HG02571 (cell line): ENCODE measurements around the gene DYNC2I2.

Experiments
- ATAC-seq: cut with Tn5 transposase; IDR thresholded peaks from one replicate; pipeline ENCODE4 v1.9.1; 2021; ENCODE audit warnings: mild to moderate bottlenecking, moderate library complexity; ENCODE audit not compliant: unreplicated experiment

Gene DYNC2I2

GRCh38 chr9:128636556-128637530 is 19.8 kb downstream of the DYNC2I2 start:
- ATAC-seq, result no peak

GRCh38 chr9:128636024-128636390 is 20.6 kb downstream of the DYNC2I2 start:
- no peak for ATAC-seq

- no peak for ATAC-seq
Measured at GRCh38 chr9:128635266-128636023, 21.2 kb downstream of the DYNC2I2 start.

- no peak for ATAC-seq
Measured at GRCh38 chr9:128634651-128635262, 21.9 kb downstream of the DYNC2I2 start.

GRCh38 chr9:128634111-128634510 is 22.5 kb downstream of the DYNC2I2 start:
- ATAC-seq, result no peak

DNA sequence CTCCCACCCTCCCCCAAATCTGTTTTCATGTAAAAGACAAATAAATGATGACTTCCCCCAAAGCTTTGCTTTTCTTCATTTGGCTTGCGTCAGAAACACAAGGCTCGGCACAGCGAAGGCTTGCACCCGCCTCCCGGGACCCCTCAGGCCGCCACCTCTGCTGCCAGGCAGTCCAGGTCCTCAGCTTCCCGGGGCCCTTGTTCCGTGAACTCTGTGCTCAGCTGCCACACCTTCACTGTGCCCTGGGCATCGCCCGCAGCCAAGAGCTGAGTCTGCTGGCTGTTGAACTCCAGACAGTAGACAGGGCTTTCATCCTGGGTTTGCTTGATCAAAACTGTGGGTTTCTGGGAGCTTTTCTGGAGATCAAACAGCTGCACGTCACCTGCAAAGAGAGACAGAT is 23.0 kb downstream of the DYNC2I2 start:
- no peak for ATAC-seq

DNA sequence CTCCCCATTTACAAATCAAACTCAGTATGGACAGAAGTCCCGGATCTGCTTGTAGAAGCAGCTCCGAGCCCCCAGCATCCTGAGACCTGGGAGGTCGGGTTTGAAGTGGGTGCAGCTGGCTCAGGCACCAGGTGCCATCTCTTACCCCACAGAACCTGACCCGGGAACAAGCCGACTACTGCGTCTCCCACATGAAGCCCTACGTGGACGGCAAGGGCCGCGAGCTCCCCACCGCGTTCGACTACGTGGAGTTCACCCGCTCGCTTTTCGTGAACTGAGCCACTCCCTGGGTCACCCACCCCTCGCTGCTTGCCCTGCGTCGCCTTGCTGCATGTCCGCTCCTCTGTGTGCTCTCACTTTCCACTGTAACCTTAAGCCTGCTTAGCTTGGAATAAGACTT is 23.6 kb downstream of the DYNC2I2 start:
- no peak for ATAC-seq

GRCh38 chr9:128632486-128632885 is 24.2 kb downstream of the DYNC2I2 start:
- ATAC-seq, result no peak

GRCh38 chr9:128632066-128632465 is 24.6 kb downstream of the DYNC2I2 start:
- no peak for ATAC-seq

GRCh38 chr9:128631636-128632035 is 25.0 kb downstream of the DYNC2I2 start:
- no peak for ATAC-seq

DNA sequence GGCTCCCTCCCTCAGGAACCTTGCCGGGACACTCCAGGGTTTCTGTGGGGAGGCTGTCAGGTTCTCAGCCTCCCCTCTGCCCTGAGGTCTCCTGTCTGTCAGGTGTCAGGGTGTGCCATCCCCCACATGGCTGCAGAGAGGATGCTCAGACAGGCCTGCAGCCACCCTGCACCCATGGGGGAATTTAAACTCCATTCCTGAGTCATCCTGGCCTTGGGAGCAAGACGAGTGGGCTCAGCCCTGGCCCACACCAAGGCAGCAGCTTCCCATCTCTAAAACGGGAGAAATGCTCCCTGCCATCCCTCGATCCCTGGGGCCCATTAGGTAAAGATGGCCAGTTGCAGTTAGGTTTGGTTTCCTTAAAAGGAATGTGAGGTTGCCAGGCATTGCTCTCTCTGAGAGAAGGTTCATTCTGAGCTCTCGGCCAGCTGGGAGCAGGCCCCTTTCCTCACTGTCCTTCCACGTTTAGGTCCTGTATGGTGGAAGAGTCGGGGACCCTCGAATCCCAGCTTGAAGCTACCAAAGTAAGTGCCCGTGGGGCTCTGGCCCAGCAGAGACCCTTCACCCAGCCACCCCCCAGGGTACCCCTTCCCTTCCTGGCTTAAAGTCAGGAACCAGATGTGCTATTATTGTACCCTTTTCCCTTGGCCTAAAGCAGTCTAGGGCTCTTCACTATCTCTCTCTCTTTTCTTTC is 26.6 kb downstream of the DYNC2I2 start:
- no peak for ATAC-seq

DNA sequence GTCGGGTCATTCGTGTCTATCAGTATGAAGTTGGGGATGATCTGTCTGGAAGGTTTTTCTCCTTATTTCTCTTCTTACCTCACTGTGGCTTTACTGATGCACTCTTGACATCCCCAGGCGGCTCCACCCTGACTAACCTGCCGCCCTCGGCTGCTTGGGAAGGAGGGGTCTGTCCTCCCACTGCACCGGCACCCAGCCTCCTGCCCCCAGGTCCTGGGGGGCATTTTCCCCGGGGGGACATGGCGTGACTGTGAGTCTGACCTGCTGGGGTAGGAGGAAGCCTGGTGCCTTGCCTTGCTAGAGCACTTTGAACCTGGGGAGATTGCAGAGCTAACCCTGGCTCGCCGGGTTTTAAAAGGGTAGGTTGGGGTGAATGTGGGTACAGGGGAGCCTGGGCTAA is 27.5 kb downstream of the DYNC2I2 start:
- ATAC-seq, result no peak

DNA sequence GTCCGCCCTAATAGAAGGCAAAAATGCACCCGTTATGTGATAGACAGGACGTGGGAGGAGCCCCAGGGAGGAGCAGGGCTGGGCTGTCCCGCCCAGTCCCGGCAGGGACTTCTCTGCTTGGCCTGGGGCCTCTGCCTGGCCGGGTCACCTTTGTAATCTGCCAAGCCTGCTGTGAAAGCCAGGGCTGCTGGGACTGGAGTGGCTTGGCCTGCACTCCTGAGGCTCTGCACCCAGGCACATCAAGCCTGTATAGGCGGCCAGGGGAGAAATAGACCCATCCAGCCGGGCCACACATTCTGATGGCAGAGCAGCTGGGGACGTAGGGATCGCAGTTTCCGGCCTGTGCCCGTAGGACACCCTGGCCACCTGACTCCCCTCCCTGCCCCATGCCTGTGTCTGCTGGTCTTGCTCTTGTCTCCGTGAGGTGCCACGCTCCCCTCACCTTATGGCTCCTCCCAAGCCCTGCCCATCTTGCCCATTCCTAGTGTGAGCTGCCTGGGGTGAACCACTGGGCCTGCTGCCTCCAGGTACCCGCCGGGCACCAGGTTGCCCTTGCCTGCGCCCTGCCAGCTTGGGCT is 28.1 kb downstream of the DYNC2I2 start:
- ATAC-seq, result no peak

DNA sequence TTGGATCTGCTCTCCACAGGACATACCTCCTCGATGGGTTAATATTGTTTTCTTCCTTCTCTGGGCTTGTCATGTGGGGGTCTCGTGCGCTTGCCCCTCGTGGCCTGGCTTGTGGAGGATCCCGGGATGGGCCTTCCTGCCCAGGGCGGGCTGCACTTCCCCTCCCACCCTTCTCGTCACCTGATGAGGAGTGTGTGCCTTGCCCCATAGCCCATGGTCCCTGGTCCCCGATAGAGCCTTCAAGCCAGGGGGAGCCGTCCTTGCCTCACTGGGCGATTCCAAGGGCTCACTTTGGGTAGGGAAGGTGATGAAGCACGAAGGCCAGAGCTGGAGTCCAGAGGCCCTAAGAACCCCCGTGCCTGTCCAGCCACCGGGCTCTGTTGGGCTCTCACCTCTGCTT is 28.7 kb downstream of the DYNC2I2 start:
- no peak for ATAC-seq

GRCh38 chr9:128627127-128627715 is 29.4 kb downstream of the DYNC2I2 start:
- ATAC-seq, result no peak

- no peak for ATAC-seq
Measured at GRCh38 chr9:128626181-128626580, 30.5 kb downstream of the DYNC2I2 start.

DNA sequence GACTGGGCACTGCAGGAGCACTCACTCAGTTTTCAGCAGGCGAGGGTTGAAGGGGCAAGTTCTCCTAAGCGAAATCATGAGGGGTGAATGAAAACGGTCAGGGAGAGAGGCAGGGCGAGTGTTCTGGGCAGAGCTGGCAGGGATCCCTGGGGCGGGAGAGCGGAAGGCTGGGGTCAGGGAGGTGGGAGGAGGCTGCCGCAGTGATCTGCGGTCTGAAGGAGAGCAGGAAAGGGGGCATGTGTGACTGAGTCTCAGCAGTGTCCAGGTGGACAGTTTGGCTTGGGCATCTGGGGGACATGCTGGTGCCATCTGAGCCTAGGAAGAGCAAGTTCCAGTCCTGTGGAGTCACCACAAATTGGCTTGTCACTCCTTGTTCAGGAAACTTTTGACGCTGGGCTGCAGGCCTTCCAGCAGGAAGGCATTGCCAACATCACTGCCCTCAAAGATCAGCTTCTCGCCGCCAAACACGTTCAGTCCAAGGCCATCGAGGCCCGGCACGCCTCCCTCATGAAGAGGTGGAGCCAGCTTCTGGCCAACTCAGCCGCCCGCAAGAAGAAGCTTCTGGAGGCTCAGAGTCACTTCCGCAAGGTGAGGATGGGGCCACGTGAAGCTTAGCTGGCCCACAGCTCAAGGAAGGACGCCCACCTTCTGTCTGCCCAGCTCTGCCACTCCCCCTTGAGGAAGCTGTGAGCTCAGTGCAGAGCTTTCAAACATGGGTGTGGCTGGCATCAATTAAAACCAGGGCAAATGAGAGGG is 31.1 kb downstream of the DYNC2I2 start:
- no peak for ATAC-seq

- no peak for ATAC-seq
Measured at GRCh38 chr9:128624566-128624965, 32.1 kb downstream of the DYNC2I2 start.

DNA sequence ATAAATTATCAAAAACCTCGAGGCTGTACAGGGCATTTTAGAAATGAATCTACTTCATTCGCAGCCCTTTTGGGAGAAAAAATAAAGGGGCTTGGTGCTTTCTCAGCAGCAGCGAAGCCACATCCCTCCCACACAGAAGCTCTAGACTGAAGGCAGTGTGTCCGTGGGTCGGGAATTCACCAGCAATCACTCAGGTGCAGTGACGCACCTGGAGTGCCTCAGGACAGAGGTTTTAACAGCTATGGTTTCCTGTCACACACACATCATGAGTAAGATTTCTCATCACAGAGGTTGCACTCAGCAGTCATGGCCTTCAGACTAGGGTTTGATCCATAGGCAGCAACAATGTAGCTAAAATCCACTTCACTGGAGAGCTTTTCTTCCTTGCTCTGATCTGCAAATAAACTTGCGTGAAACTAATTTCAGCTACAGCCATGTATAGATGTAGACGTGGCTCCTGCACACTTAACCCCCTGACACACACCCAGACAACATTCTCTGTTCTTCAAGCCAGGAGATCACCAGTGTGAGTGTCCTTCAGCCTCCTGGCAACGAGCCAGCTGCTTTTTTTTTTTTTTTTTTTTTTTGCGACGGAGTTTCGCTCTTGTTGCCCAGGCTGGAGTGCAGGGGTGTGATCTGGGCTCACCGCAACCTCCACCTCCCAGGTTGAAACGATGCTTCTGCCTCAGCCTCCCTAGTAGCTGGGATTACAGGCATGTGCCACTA is 34.8 kb downstream of the DYNC2I2 start:
- no peak for ATAC-seq
